GM12878 (cell line): Measurements from ENCODE around the gene C1QTNF7. TPM values are rescaled to one million over a fixed set of nuclear protein-coding genes. Genes with fewer than 3 reads are reported as not detected.

ENCODE experiments used
- ATAC-seq: fragments of 200-7000 bp; cut with Tn5 transposase; 3 replicates; pipeline ENCODE4 v1.9.1; 2020; ENCODE audit warnings: mild to moderate bottlenecking, moderate library complexity
- BruUV-seq: library from RNA; stranded (reverse); fragments of 400-500 nt; replicated peaks from 2 replicates; lab custom pipeline; 2021; lab: Mats Ljungman, UMichigan
- CTCF ChIA-PET: fragments of 300-600 bp; sonication (Branson Sonifier 250); formaldehyde crosslinking; extraction: SDS; loops from one replicate; lab custom pipeline; 2021; ENCODE audit warnings: inconsistent platforms; lab: Yijun Ruan, JAX
- POLR2A ChIA-PET: fragments of 350-600 bp; formaldehyde crosslinking; extraction: SDS; loops from one replicate; lab custom pipeline; 2021; ENCODE audit warnings: inconsistent platforms; lab: Charles Lee
- RAD21 ChIA-PET: fragments of 300-600 bp; sonication (Branson Sonifier 250); formaldehyde crosslinking; loops from one replicate; lab custom pipeline; 2023; ENCODE audit warnings: antibody characterized with exemption; ENCODE audit not compliant: unreplicated experiment; lab: Charles Lee
- SMC1A ChIA-PET: fragments of 300-600 bp; sonication (Branson Sonifier 250); formaldehyde crosslinking; loops from one replicate; lab custom pipeline; 2023; ENCODE audit not compliant: unreplicated experiment, uncharacterized antibody; lab: Charles Lee
- DNase-seq: peaks from one replicate; pipeline ENCODE4 v3.0.0-alpha.2; 2011; ENCODE audit warnings: low read depth, low spot score
- FAIRE-seq: peaks from 3 replicates; lab custom pipeline; 2011; peaks lifted over from hg19 to GRCh38; lab: Jason Lieb, UNC
- H2AFZ ChIP-seq: 2 replicates; pipeline ENCODE4 v1.6.0; 2011; ENCODE audit warnings: low read depth, low read length, control low read depth; ENCODE audit not compliant: control insufficient read depth
- H3K27ac ChIP-seq: 2 replicates; pipeline ENCODE4 v1.5.1; 2011; ENCODE audit warnings: control low read depth; ENCODE audit not compliant: control insufficient read depth, insufficient read depth
- H3K27me3 ChIP-seq, 2 experiments: replicated peaks in 1 of 2; 2 replicates each; pipeline versions ENCODE4 v1.6.0 to v1.6.1; 2011; ENCODE audit warnings: low read length in 1 of 2; ENCODE audit not compliant: control insufficient read depth in 2 of 2, insufficient read depth in 2 of 2
- H3K36me3 ChIP-seq, 2 experiments: 2 replicates each; pipeline ENCODE4 v1.5.1; 2011; ENCODE audit warnings: low read length in 1 of 2; ENCODE audit not compliant: control insufficient read depth in 2 of 2, insufficient read depth in 2 of 2
- H3K4me1 ChIP-seq: 2 replicates; pipeline ENCODE4 v1.6.1; 2011; ENCODE audit warnings: mild to moderate bottlenecking, low read length, moderate library complexity, mixed read lengths; ENCODE audit not compliant: control insufficient read depth, insufficient read depth
- H3K4me2 ChIP-seq: 2 replicates; pipeline ENCODE4 v1.6.0; 2011; ENCODE audit warnings: control low read depth; ENCODE audit not compliant: control insufficient read depth, insufficient read depth
- H3K4me3 ChIP-seq: fragments of 200-600 bp; sonication (generic); 2 replicates; pipeline ENCODE4 v1.5.1; 2016
- H3K79me2 ChIP-seq: 2 replicates; pipeline ENCODE4 v1.6.0; 2011; ENCODE audit warnings: low read length; ENCODE audit not compliant: control insufficient read depth, insufficient read depth
- H3K9ac ChIP-seq: 2 replicates; pipeline ENCODE4 v1.8.0; 2011; ENCODE audit warnings: low read length, control low read depth, mixed read lengths; ENCODE audit not compliant: control insufficient read depth, insufficient read depth
- H3K9me3 ChIP-seq: replicated peaks from 3 replicates; pipeline ENCODE4 v1.5.1; 2011; ENCODE audit warnings: mild to moderate bottlenecking, low read length; ENCODE audit not compliant: control insufficient read depth, insufficient read depth
- H4K20me1 ChIP-seq: 2 replicates; pipeline ENCODE4 v1.6.0; 2011; ENCODE audit not compliant: control insufficient read depth, insufficient read depth
- ETV6 ChIP-seq, 2 experiments: fragments of 450-650 bp in 1 of 2; IDR thresholded peaks in 1 of 2; conservative IDR thresholded peaks in 1 of 2; 2 replicates each; pipeline ENCODE4 v1.6.1; 2014; ENCODE audit warnings: antibody characterized with exemption in 1 of 2, borderline replicate concordance in 1 of 2, low read depth in 1 of 2, mild to moderate bottlenecking in 1 of 2, moderate library complexity in 1 of 2
- FOS ChIP-seq: IDR thresholded peaks from 3 replicates; pipeline ENCODE4 v1.6.1; 2011; ENCODE audit warnings: borderline replicate concordance; ENCODE audit not compliant: insufficient read length; ENCODE audit errors: extremely low read depth
- HDAC6 ChIP-seq: fragments of 200-600 bp; sonication (generic); IDR thresholded peaks from one replicate; pipeline ENCODE4 v1.8.0; 2017; ENCODE audit warnings: antibody characterized with exemption; ENCODE audit not compliant: unreplicated experiment
- MYB ChIP-seq: fragments of 150-350 bp; IDR thresholded peaks from 2 replicates; pipeline ENCODE4 v1.6.1; 2014; ENCODE audit warnings: mild to moderate bottlenecking, low read depth, low read length, borderline replicate concordance
- MYC ChIP-seq: IDR thresholded peaks from 2 replicates; pipeline ENCODE4 v1.6.1; 2011; ENCODE audit warnings: mild to moderate bottlenecking, low read length, moderate library complexity, inconsistent platforms; ENCODE audit not compliant: insufficient read depth, insufficient replicate concordance, insufficient read length, severe bottlenecking
- RBBP5 ChIP-seq: fragments of 200-600 bp; sonication (generic); conservative IDR thresholded peaks from 2 replicates; pipeline ENCODE4 v1.6.1; 2016
- RFX5 ChIP-seq: IDR thresholded peaks from 2 replicates; pipeline ENCODE4 v1.6.1; 2011; ENCODE audit warnings: low read depth, low read length, improper control_type of control experiment
- SMAD1 ChIP-seq: fragments of 450-650 bp; IDR thresholded peaks from 2 replicates; pipeline ENCODE4 v1.6.1; 2018; ENCODE audit warnings: mild to moderate bottlenecking, low read depth; ENCODE audit not compliant: partially characterized antibody
- SREBF1 ChIP-seq: IDR thresholded peaks from 2 replicates; pipeline ENCODE4 v1.6.1; 2012; ENCODE audit warnings: mild to moderate bottlenecking, low read length
- TBL1XR1 ChIP-seq: IDR thresholded peaks from 2 replicates; pipeline ENCODE4 v1.6.1; 2012; ENCODE audit warnings: low read depth, low read length, improper control_type of control experiment
- TCF7 ChIP-seq: IDR thresholded peaks from 2 replicates; pipeline ENCODE4 v1.6.1; 2014; ENCODE audit warnings: antibody characterized with exemption, borderline replicate concordance
- USF1 ChIP-seq: IDR thresholded peaks from 2 replicates; pipeline ENCODE4 v1.6.1; 2011; ENCODE audit warnings: borderline replicate concordance, low read depth, mild to moderate bottlenecking, moderate library complexity, mixed read lengths, low read length; ENCODE audit not compliant: insufficient read depth; ENCODE audit errors: extremely low read length
- ZNF274 ChIP-seq: IDR thresholded peaks from one replicate; pipeline ENCODE4 v1.8.0; 2011; ENCODE audit not compliant: insufficient read length, insufficient read depth
- ZNF592 ChIP-seq: fragments of 450-650 bp; IDR thresholded peaks from 2 replicates; pipeline ENCODE4 v1.6.1; 2017; ENCODE audit warnings: mild to moderate bottlenecking, moderate library complexity
- WGBS: methylation state at CpG from one replicate; pipeline ENCODE4 v1.1.6; 2016; ENCODE audit warnings: low lambda C conversion rate; ENCODE audit not compliant: insufficient replicate concordance, insufficient coverage; ENCODE audit errors: missing lambda C conversion rate; 5-methylcytosine and 5-hydroxymethylcytosine counted together
- in situ Hi-C: fragments of 300-500 bp; cut with MboI; formaldehyde crosslinking; loops from 9 replicates; pipeline ENCODE4 v1.14.3; 2018; ENCODE audit warnings: mixed read lengths
- intact Hi-C: fragments of 100-400 bp; cut with micrococcal nuclease; formaldehyde crosslinking; loops from one replicate; pipeline ENCODE4 v1.14.2; 2022; ENCODE audit not compliant: unreplicated experiment
- polyA plus RNA-seq, 11 experiments: library from polyadenylated mRNA; depleted of rRNA in 4 of 11; unstranded in 6 of 11; stranded (reverse) in 5 of 11; fragments of >200 nt; fragmentation: Nextera tagmentation in 4 of 11; fragmentation: Illumina TruSeq in 1 of 11; extraction: Ambion mirVana in 4 of 11; extraction: Trizol in 1 of 11; gene quantifications; 1 replicate in 1 of 11; 2 replicates in 10 of 11; pipeline versions ENCODE4 v1.2.1 to v1.2.3, GENCODE V29; 2011 to 2016; ENCODE audit warnings: inconsistent platforms in 2 of 11, missing spikeins in 2 of 11, low read depth in 1 of 11
- total RNA-seq, 4 experiments: library from RNA; depleted of rRNA in 3 of 4; stranded (reverse); fragments of >200 nt in 3 of 4; fragmentation: Illumina TruSeq in 1 of 4; extraction: Trizol in 1 of 4; gene quantifications; 2 replicates each; pipeline versions ENCODE4 v1.2.1 to v1.2.3, GENCODE V29; 2013 to 2021

C1QTNF7 gene
- total and polyA plus RNA-seq, 10 of the 15 experiments (the other 5 are each of a cell fraction or from before 2014, with no cell fraction given), result not detected

- FAIRE-seq, result no peak
- in situ Hi-C loops, result no loop called here
- H3K79me2 ChIP-seq, result no peaks in the 10 kb centered on the region
- no peaks in the 10 kb centered on the region for H4K20me1 ChIP-seq
- POLR2A ChIA-PET, result no interaction called here
- H3K36me3 ChIP-seq, result no peaks in the 10 kb centered on the region
- no peak overlapping the region for H3K4me3 ChIP-seq
- no peaks in the 10 kb centered on the region for H3K9me3 ChIP-seq
- H3K27me3 ChIP-seq, result no peaks in the 10 kb centered on the region
- peak in 1 of 2 experiments; percentile 58; a peak in 1 of 4 replicates for TF ChIP-seq ETV6 (conservative IDR thresholded peaks at IDR 0.05 in 1 of 2, IDR thresholded peaks at IDR 0.05 in 1 of 2; ENCODE audit: borderline replicate concordance in 1 of 2, low read depth in 1 of 2)
- no peak for TF ChIP-seq RFX5
- TF ChIP-seq, all 136 proteins: peak for 1
- ChIA-PET CTCF (no interaction called here), RAD21 (no interaction called here), SMC1A (no interaction called here)
- ATAC-seq (no peak), DNase-seq (no peak)
- H3K9ac ChIP-seq, result no peak overlapping the region
- no TSS peak for BruUV-seq
- H3K27ac ChIP-seq, result no peak overlapping the region
- H2AFZ ChIP-seq, result no peak overlapping the region
- intact Hi-C loops, result no loop called here
- no peaks in the 10 kb centered on the region for H3K4me1 ChIP-seq
- WGBS, result 12% methylated on average over 6 of the region's 6 CpGs
- no peak overlapping the region for H3K4me2 ChIP-seq
Measured at GRCh38 chr4:15410750-15411149, 17.1 kb upstream of the C1QTNF7 start.

- in situ Hi-C loops (no loop called here), intact Hi-C loops (no loop called here)
- Histone ChIP-seq H3K9ac (no peak overlapping the region), H3K9me3 (no peaks in the 10 kb centered on the region), H2AFZ (no peak overlapping the region), H3K27ac (no peak overlapping the region), H3K79me2 (no peaks in the 10 kb centered on the region), H3K4me1 (no peaks in the 10 kb centered on the region), H3K4me2 (no peak overlapping the region), H3K27me3 (no peaks in the 10 kb centered on the region), H3K4me3 (no peak overlapping the region), H4K20me1 (no peaks in the 10 kb centered on the region), H3K36me3 (no peaks in the 10 kb centered on the region)
- ChIA-PET SMC1A (no interaction called here), RAD21 (no interaction called here), POLR2A (no interaction called here), CTCF (no interaction called here)
- ATAC-seq (no peak), DNase-seq (no peak), FAIRE-seq (no peak)
- 39% methylated on average over 5 of the region's 5 CpGs for WGBS
- BruUV-seq, result no TSS peak
- TF ChIP-seq RBBP5, result no peak
- no peak for TF ChIP-seq MYC
- TF ChIP-seq SMAD1, result no peak
- no peak for TF ChIP-seq SREBF1
- no peak for TF ChIP-seq TBL1XR1
- TF ChIP-seq ZNF274, result no peak
- TF ChIP-seq ZNF592, result no peak
- no peak for TF ChIP-seq HDAC6
- no peak for TF ChIP-seq USF1
- TF ChIP-seq MYB, result no peak
- TF ChIP-seq FOS, result no peak
- TF ChIP-seq TCF7, result no peak
Measured at GRCh38 chr4:15412461-15412860, 15.4 kb upstream of the C1QTNF7 start.
